ENCODE results near the gene BEND4.

GRCh38 chr4:42172128-42172790 is 19.8 kb upstream of the BEND4 start:
- TF ChIP-seq CTCF (IDR thresholded peaks at IDR 0.05; ENCODE audit: insufficient read depth, low read length, poor library complexity, severe bottlenecking): no peak
- TF ChIP-seq EZH2phosphoT487 (conservative IDR thresholded peaks at IDR 0.05; ENCODE audit: low read length): no peak
